OCI-LY1 (cell line): ENCODE measurements around the gene FOXK2.
A peak's percentile ranks its signal among the peaks of the same experiment; 100 is the strongest.
"Not testable (repeated sequence)": the region's sequence is repeated elsewhere in the genome, so short reads cannot be mapped to it uniquely, and the experiment has no call there.

Experiments
- H2AFZ ChIP-seq: fragments of 200-600 bp; sonication (generic), shearing (Covaris generic); 2 replicates; pipeline ENCODE4 v1.6.0; 2014; ENCODE audit warnings: antibody characterized with exemption, mild to moderate bottlenecking, low read length
- H3F3A ChIP-seq: fragments of 200-600 bp; sonication (generic), shearing (Covaris generic); 2 replicates; pipeline ENCODE4 v1.6.0; 2014; ENCODE audit warnings: mild to moderate bottlenecking, antibody characterized with exemption, low read length, moderate library complexity; ENCODE audit not compliant: insufficient read depth
- H3K27ac ChIP-seq: fragments of 200-600 bp; sonication (generic); 2 replicates; pipeline ENCODE4 v1.5.1; 2014; ENCODE audit warnings: low read length, mixed run types, mild to moderate bottlenecking, low read depth; ENCODE audit not compliant: poor library complexity, severe bottlenecking
- H3K27me3 ChIP-seq: fragments of 200-600 bp; sonication (generic); 2 replicates; pipeline ENCODE4 v1.6.0; 2014; ENCODE audit warnings: antibody characterized with exemption, mild to moderate bottlenecking, low read length, moderate library complexity; ENCODE audit not compliant: insufficient read depth
- H3K36me3 ChIP-seq: fragments of 200-600 bp; sonication (generic); 2 replicates; pipeline ENCODE4 v1.6.1; 2014; ENCODE audit warnings: mild to moderate bottlenecking, antibody characterized with exemption, low read length, moderate library complexity, mixed read lengths; ENCODE audit not compliant: insufficient read depth
- H3K4me1 ChIP-seq: fragments of 200-600 bp; sonication (generic); 2 replicates; pipeline ENCODE4 v1.5.1; 2014; ENCODE audit warnings: mild to moderate bottlenecking, low read length, moderate library complexity; ENCODE audit not compliant: insufficient read depth, severe bottlenecking
- H3K4me2 ChIP-seq: fragments of 200-600 bp; sonication (generic), shearing (Covaris generic); 2 replicates; pipeline ENCODE4 v1.6.1; 2014; ENCODE audit warnings: low read length
- H3K4me3 ChIP-seq: fragments of 200-600 bp; sonication (generic); 2 replicates; pipeline ENCODE4 v1.5.1; 2014; ENCODE audit warnings: low read length, low read depth, mild to moderate bottlenecking, mixed read lengths; ENCODE audit not compliant: poor library complexity, severe bottlenecking
- H3K79me2 ChIP-seq: fragments of 200-600 bp; shearing (Covaris generic); 2 replicates; pipeline ENCODE4 v1.6.1; 2016; ENCODE audit warnings: mixed run types, low read length, mixed read lengths; ENCODE audit not compliant: insufficient read depth
- H3K9ac ChIP-seq: fragments of 200-600 bp; sonication (generic), shearing (Covaris generic); 2 replicates; pipeline ENCODE4 v1.6.1; 2014; ENCODE audit warnings: mild to moderate bottlenecking, low read length, mixed read lengths
- H3K9me2 ChIP-seq: fragments of 200-600 bp; sonication (generic), shearing (Covaris generic); 2 replicates; pipeline ENCODE4 v1.6.1; 2014; ENCODE audit warnings: low read depth, mild to moderate bottlenecking, low read length, mixed read lengths
- H3K9me3 ChIP-seq: fragments of 200-600 bp; shearing (Covaris generic); 2 replicates; pipeline ENCODE4 v1.6.1; 2014; ENCODE audit warnings: low read length, mixed read lengths
- H4K20me1 ChIP-seq: fragments of 200-600 bp; sonication (generic), shearing (Covaris generic); 2 replicates; pipeline ENCODE4 v1.6.0; 2016; ENCODE audit warnings: mild to moderate bottlenecking, low read length; ENCODE audit not compliant: insufficient read depth
- EZH2 ChIP-seq: fragments of 200-600 bp; sonication (generic), shearing (Covaris generic); IDR thresholded peaks from 2 replicates; pipeline ENCODE4 v1.8.0; 2017; ENCODE audit warnings: borderline replicate concordance, mixed run types, mild to moderate bottlenecking, antibody characterized with exemption, low read length, moderate library complexity, mixed read lengths
- TF ChIP-seq, protein P1 (sequence below): fragments of 200-600 bp; sonication (generic), shearing (Covaris generic); IDR thresholded peaks from 2 replicates; pipeline ENCODE4 v1.5.1; 2017; ENCODE audit warnings: mild to moderate bottlenecking, antibody characterized with exemption, low read length, moderate library complexity, mixed read lengths

The FOXK2 gene

DNA sequence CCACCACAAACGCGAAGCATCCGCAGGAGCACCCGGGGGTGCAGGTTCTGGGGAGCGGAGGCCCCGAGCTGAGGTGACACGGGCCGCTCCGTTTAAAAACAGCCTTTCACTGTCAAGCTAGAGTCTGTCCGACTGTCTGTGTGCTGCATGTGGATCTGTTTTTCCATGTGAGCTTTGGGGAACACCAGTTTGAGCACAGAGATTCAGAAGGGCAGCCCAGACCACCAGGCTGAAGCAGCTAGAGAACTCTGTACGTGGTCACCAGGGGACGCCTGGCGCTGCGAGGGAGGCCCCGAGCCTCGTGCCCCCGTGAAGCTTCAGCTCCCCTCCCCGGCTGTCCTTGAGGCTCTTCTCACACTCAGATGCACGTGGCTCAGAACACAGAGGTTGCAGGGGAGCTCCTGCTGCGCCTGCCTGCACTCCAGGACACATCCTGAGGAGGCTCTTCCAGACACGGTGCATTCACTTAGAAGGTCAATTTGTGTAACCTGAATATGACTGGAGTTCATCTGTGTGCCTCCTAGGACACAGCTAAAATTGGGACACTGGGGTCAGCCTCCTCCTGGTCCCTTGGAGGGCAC is 15.7 kb upstream of the FOXK2 start:
- Histone ChIP-seq H3F3A (no peaks in the 10 kb centered on the region), H3K9me2 (no peaks in the 10 kb centered on the region), H3K27me3 (no peaks in the 10 kb centered on the region), H3K4me3 (no peak overlapping the region), H3K27ac (peak overlapping the region; percentile 12), H3K9ac (no peak overlapping the region), H3K36me3 (no peaks in the 10 kb centered on the region; the same call in 1 of the 2 replicates), H3K4me2 (no peak overlapping the region), H3K4me1 (peaks cover 25% of the 10 kb centered on the region), H3K9me3 (0 out of 2 replicates have a peak, but pooled peaks cover 3% of the 10 kb centered on the region), H2AFZ (no peak overlapping the region), H4K20me1 (no peaks in the 10 kb centered on the region), H3K79me2 (no peaks in the 10 kb centered on the region)
- TF ChIP-seq EZH2: no peak
- TF ChIP-seq, protein P1, sequence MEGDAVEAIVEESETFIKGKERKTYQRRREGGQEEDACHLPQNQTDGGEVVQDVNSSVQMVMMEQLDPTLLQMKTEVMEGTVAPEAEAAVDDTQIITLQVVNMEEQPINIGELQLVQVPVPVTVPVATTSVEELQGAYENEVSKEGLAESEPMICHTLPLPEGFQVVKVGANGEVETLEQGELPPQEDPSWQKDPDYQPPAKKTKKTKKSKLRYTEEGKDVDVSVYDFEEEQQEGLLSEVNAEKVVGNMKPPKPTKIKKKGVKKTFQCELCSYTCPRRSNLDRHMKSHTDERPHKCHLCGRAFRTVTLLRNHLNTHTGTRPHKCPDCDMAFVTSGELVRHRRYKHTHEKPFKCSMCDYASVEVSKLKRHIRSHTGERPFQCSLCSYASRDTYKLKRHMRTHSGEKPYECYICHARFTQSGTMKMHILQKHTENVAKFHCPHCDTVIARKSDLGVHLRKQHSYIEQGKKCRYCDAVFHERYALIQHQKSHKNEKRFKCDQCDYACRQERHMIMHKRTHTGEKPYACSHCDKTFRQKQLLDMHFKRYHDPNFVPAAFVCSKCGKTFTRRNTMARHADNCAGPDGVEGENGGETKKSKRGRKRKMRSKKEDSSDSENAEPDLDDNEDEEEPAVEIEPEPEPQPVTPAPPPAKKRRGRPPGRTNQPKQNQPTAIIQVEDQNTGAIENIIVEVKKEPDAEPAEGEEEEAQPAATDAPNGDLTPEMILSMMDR: no peak

DNA sequence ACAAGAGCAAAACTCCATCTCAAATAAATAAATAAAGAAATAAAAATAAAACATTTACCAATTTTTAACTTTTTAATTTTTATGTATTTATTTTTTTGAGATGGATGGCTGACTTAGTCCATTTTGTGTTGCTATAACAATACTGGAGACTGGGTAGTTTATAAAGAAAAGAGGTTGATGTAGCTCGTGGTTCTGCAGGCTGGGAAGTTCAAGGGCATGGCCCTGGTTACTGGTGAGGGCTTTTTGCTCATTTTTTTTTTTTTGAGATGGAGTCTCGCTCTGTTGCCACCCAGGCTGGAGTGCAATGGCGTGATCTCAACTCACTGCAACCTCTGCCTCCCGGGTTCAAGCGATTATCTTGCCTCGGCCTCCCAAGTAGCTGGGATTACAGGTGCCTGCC is 14.2 kb upstream of the FOXK2 start:
- Histone ChIP-seq H3K36me3 (no peaks in the 10 kb centered on the region; the same call in 1 of the 2 replicates), H3K79me2 (no peaks in the 10 kb centered on the region), H3K9me2 (no peaks in the 10 kb centered on the region), H3K4me1 (peaks cover 25% of the 10 kb centered on the region), H2AFZ (no peak overlapping the region), H3K9ac (no peak overlapping the region), H4K20me1 (no peaks in the 10 kb centered on the region), H3K27ac (no peak overlapping the region), H3K27me3 (no peaks in the 10 kb centered on the region), H3K4me2 (no peak overlapping the region), H3K9me3 (0 out of 2 replicates have a peak, but pooled peaks cover 3% of the 10 kb centered on the region), H3F3A (no peaks in the 10 kb centered on the region), H3K4me3 (no peak overlapping the region)
- TF ChIP-seq, protein P1: no peak
- no peak for TF ChIP-seq EZH2

DNA sequence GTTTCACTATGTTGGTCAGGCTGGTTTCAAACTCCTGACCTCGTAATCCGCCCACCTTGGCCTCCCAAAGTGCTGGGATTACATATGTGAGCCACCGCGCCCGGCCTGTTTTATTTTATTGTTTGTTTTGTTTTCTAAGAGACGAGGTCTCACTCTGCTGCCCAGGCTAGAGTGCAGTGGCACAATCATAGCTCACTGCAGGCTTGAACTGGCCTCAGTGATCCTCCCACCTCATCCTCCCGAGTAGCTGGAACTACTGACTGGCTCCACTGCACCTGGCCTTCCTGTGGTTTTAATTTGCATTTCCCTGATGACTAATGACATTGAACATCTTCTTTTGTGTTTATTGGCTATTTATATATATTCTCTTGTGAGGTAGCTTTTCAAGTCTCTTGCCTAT is 13.1 kb upstream of the FOXK2 start:
- peak overlapping the region; percentile 91 for H3K27ac ChIP-seq
- H3K4me3 ChIP-seq, H3K4me2 ChIP-seq, H3K27me3 ChIP-seq, H4K20me1 ChIP-seq, H2AFZ ChIP-seq, H3K79me2 ChIP-seq, H3K36me3 ChIP-seq, H3F3A ChIP-seq, H3K9me3 ChIP-seq, H3K9me2 ChIP-seq, H3K9ac ChIP-seq: not testable (repeated sequence)
- peaks cover 25% of the 10 kb centered on the region for H3K4me1 ChIP-seq

DNA sequence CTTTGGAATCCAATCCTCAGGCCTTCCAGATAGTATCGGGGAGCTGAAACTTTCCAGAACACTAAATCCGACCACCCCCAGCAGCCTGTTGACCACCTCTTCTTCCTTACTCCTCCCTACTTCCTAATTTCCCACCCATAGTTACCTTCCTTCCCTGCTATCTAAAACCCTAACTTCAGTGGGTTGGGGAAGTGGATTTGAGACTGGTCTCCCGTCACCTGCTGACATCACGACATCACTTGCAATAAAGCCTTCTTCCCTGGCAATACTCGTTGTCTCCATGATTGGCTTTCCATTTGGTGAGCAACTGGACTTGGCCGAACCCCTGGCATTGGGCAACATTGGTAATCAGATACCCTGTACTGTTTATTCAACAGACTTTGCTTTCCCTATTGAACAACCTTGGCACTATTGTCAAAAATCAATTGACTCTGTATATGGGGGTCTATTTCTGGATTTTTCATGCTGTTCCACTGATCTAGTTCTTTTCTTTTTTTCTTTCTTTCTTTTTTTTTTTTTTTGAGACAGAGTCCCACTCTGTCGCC is 11.8 kb upstream of the FOXK2 start:
- no peak overlapping the region for H3K4me2 ChIP-seq
- peaks cover 23% of the 10 kb centered on the region for H3K4me1 ChIP-seq
- TF ChIP-seq EZH2: no peak
- TF ChIP-seq, protein P1: no peak
- no peaks in the 10 kb centered on the region for H3K79me2 ChIP-seq
- no peak overlapping the region for H3K4me3 ChIP-seq
- H3K9me3 ChIP-seq: 0 out of 2 replicates have a peak, but pooled peaks cover 3% of the 10 kb centered on the region
- no peaks in the 10 kb centered on the region for H3K9me2 ChIP-seq
- no peak overlapping the region for H2AFZ ChIP-seq
- peak overlapping the region; percentile 91 for H3K27ac ChIP-seq
- no peaks in the 10 kb centered on the region for H3K27me3 ChIP-seq
- H3K36me3 ChIP-seq: no peaks in the 10 kb centered on the region
- H3K9ac ChIP-seq: no peak overlapping the region
- no peaks in the 10 kb centered on the region for H3F3A ChIP-seq
- H4K20me1 ChIP-seq: no peaks in the 10 kb centered on the region

DNA sequence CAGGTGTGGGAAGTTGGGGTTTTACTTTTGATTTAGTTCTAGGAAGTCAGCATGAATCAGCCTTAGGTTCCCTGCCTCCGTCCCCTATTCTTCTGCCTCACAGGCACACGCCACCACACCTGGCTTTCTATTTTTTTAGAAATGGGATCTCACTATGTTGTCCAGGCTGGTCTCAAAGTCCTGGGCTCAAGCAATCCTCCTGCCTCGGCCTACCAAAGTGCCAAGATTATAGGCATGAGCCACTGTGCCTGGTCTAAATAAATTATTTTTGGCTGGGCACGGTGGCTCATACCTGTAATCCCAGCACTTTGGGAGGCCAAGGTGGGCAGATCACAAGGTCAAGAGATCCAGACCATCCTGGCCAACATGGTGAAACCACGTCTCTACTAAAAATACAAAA is 7.9 kb upstream of the FOXK2 start:
- H3K79me2 ChIP-seq, H3K27ac ChIP-seq, H3K9me3 ChIP-seq, H3K36me3 ChIP-seq, H3K9ac ChIP-seq, H3K4me1 ChIP-seq, H3K27me3 ChIP-seq, H2AFZ ChIP-seq, H3K4me2 ChIP-seq, H3F3A ChIP-seq, H3K9me2 ChIP-seq, H4K20me1 ChIP-seq, H3K4me3 ChIP-seq: not testable (repeated sequence)
